Endothelial cell of umbilical vein (primary cell): ENCODE results near the gene SPPL3. TPM values are rescaled to one million over a fixed set of nuclear protein-coding genes. Genes with fewer than 3 reads are reported as not detected.

Source experiments
- BruUV-seq: library from RNA; stranded (reverse); fragments of 400-500 nt; replicated peaks from 2 replicates; lab custom pipeline; 2021; lab: Mats Ljungman, UMichigan
- CTCF ChIA-PET: fragments of 300-600, 350-600 bp; sonication (Branson Sonifier 250); formaldehyde crosslinking; loops from one replicate; lab custom pipeline; 2021; ENCODE audit warnings: antibody characterized with exemption, inconsistent platforms; lab: Charles Lee
- POLR2A ChIA-PET: fragments of 300-600, 350-600 bp; sonication (Branson Sonifier 250); formaldehyde crosslinking; loops from one replicate; lab custom pipeline; 2021; ENCODE audit warnings: antibody characterized with exemption, inconsistent platforms; lab: Charles Lee
- DNase-seq: peaks from one replicate; pipeline ENCODE4 v3.0.0-alpha.2; 2011; ENCODE audit warnings: low read depth, low spot score
- FAIRE-seq: peaks from 2 replicates; lab custom pipeline; 2011; peaks lifted over from hg19 to GRCh38; lab: Jason Lieb, UNC
- H2AFZ ChIP-seq: 2 replicates; pipeline ENCODE4 v1.6.0; 2012; ENCODE audit warnings: low read depth, low read length, control low read depth, inconsistent platforms
- H3K27ac ChIP-seq: 2 replicates; pipeline ENCODE4 v1.5.1; 2011; ENCODE audit warnings: low read depth, mild to moderate bottlenecking, control low read depth, low read length, moderate library complexity; ENCODE audit not compliant: insufficient read depth
- H3K27me3 ChIP-seq, 2 experiments: 2 replicates each; pipeline versions ENCODE4 v1.6.0 to v1.6.1; 2011; ENCODE audit warnings: low read length in 2 of 2, mixed read lengths in 1 of 2; ENCODE audit not compliant: control insufficient read depth in 2 of 2, insufficient read depth in 2 of 2
- H3K36me3 ChIP-seq, 2 experiments: 2 replicates in 1 of 2; 3 replicates in 1 of 2; pipeline ENCODE4 v1.5.1; 2011; ENCODE audit warnings: low read length in 2 of 2, mild to moderate bottlenecking in 1 of 2, moderate library complexity in 1 of 2; ENCODE audit not compliant: control insufficient read depth in 2 of 2, insufficient read depth in 2 of 2; ENCODE audit errors: extremely low read depth in 1 of 2
- H3K4me1 ChIP-seq: 3 replicates; pipeline ENCODE4 v1.5.1; 2011; ENCODE audit warnings: mild to moderate bottlenecking, low read length; ENCODE audit not compliant: control insufficient read depth, insufficient read depth; ENCODE audit errors: extremely low read depth
- H3K4me2 ChIP-seq: 2 replicates; pipeline ENCODE4 v1.6.1; 2011; ENCODE audit warnings: low read length, control low read depth, mixed read lengths; ENCODE audit not compliant: insufficient read depth
- H3K4me3 ChIP-seq, 3 experiments: fragments of 200-600 bp in 1 of 3; sonication (generic), shearing (Covaris generic) in 1 of 3; replicated peaks in 1 of 3; 2 replicates each; pipeline ENCODE4 v1.5.1; 2011 to 2016; ENCODE audit warnings: control low read depth in 3 of 3, low read length in 3 of 3, mild to moderate bottlenecking in 2 of 3, inconsistent platforms in 1 of 3, low read depth in 1 of 3, moderate library complexity in 1 of 3; ENCODE audit not compliant: insufficient read depth in 1 of 3
- H3K79me2 ChIP-seq: 2 replicates; pipeline ENCODE4 v1.6.0; 2012; ENCODE audit warnings: low read length, inconsistent platforms; ENCODE audit not compliant: control insufficient read depth, insufficient read depth
- H3K9ac ChIP-seq: replicated peaks from 2 replicates; pipeline ENCODE3; 2011; ENCODE audit warnings: low read length, control low read depth; ENCODE audit not compliant: insufficient read depth; ENCODE audit errors: extremely low read depth
- H3K9me1 ChIP-seq: replicated peaks from 3 replicates; pipeline ENCODE4 v1.6.0; 2011; ENCODE audit warnings: mild to moderate bottlenecking, low read length; ENCODE audit not compliant: control insufficient read depth, insufficient read depth; ENCODE audit errors: extremely low read depth
- H3K9me3 ChIP-seq: replicated peaks from 2 replicates; pipeline ENCODE4 v1.5.1; 2012; ENCODE audit warnings: low read length, inconsistent platforms; ENCODE audit not compliant: control insufficient read depth, insufficient read depth
- H4K20me1 ChIP-seq: replicated peaks from 2 replicates; pipeline ENCODE3; 2011; ENCODE audit warnings: mild to moderate bottlenecking, low read length; ENCODE audit not compliant: control insufficient read depth, insufficient read depth; ENCODE audit errors: extremely low read depth
- CTCF ChIP-seq, 2 donors: IDR thresholded peaks; 1 replicate in 1 of 2; 2 replicates in 1 of 2; pipeline ENCODE4 v1.5.1; 2011; ENCODE audit warnings: low read length in 2 of 2, mild to moderate bottlenecking in 2 of 2, moderate library complexity in 2 of 2, control low read depth in 1 of 2, inconsistent platforms in 1 of 2, low read depth in 1 of 2; ENCODE audit not compliant: insufficient read depth in 1 of 2; ENCODE audit errors: extremely low read depth in 1 of 2
- EZH2 ChIP-seq: IDR thresholded peaks from 2 replicates; pipeline ENCODE4 v1.6.1; 2012; ENCODE audit warnings: borderline replicate concordance, low read depth, mild to moderate bottlenecking, moderate library complexity, low read length, inconsistent platforms; ENCODE audit not compliant: severe bottlenecking
- FOS ChIP-seq: IDR thresholded peaks from 2 replicates; pipeline ENCODE4 v1.6.1; 2011; ENCODE audit warnings: mild to moderate bottlenecking, low read length, moderate library complexity, borderline replicate concordance; ENCODE audit not compliant: insufficient read depth
- GATA2 ChIP-seq: IDR thresholded peaks from 2 replicates; pipeline ENCODE4 v1.7.0; 2011; ENCODE audit warnings: low read depth, mild to moderate bottlenecking, moderate library complexity, mixed read lengths, low read length; ENCODE audit not compliant: insufficient read length, insufficient read depth
- JUN ChIP-seq: IDR thresholded peaks from 2 replicates; pipeline ENCODE4 v1.6.1; 2011; ENCODE audit warnings: borderline replicate concordance, low read depth; ENCODE audit not compliant: insufficient read length, insufficient read depth
- MYC ChIP-seq: IDR thresholded peaks from one replicate; pipeline ENCODE4 v1.6.1; 2011; ENCODE audit warnings: mild to moderate bottlenecking, low read depth, low read length
- POLR2A ChIP-seq: IDR thresholded peaks from 2 replicates; pipeline ENCODE4 v1.6.1; 2012; ENCODE audit warnings: low read depth, mild to moderate bottlenecking, control low read depth, low read length
- POLR2AphosphoS5 ChIP-seq: IDR thresholded peaks from 2 replicates; pipeline ENCODE4 v1.6.1; 2012; ENCODE audit warnings: low read depth, mild to moderate bottlenecking, control low read depth, low read length, moderate library complexity; ENCODE audit not compliant: insufficient read depth
- dilution Hi-C: fragments of 300-500 bp; cut with MboI; formaldehyde crosslinking; loops from one replicate; pipeline ENCODE4 v1.15.0; 2019; ENCODE audit warnings: low sequenced_read_pairs; ENCODE audit not compliant: extremely low pct_ligation_motif_present
- intact Hi-C: fragments of 100-400 bp; cut with micrococcal nuclease; formaldehyde crosslinking; loops from one replicate; pipeline ENCODE4 v1.10.0; 2022
- polyA plus RNA-seq, 4 experiments: library from polyadenylated mRNA; depleted of rRNA in 3 of 4; stranded (reverse) in 3 of 4; unstranded in 1 of 4; fragments of >200 nt; gene quantifications; 2 replicates each; pipeline versions ENCODE4 v1.2.1 to v1.2.3, GENCODE V29; 2011 to 2012; ENCODE audit warnings: missing spikeins in 1 of 4
- total RNA-seq: library from RNA; stranded (reverse); gene quantifications from 2 replicates; pipeline ENCODE4 v1.2.3, GENCODE V29; 2021
- TF ChIP-seq, protein P1 (sequence below): IDR thresholded peaks from 2 replicates; pipeline ENCODE4 v1.6.1; 2011; ENCODE audit not compliant: insufficient read depth, insufficient read length

SPPL3 gene
- total and polyA plus RNA-seq, 2 donors (not counting 3 experiments of a cell fraction or from before 2014, with no cell fraction given), result 30.6 to 53.0 TPM

GRCh38 chr12:120804428-120804827 lies 99.7 kb downstream of the SPPL3 start:
- FAIRE-seq (no peak), DNase-seq (no peak)
- no peak for TF ChIP-seq GATA2
- TF ChIP-seq POLR2AphosphoS5, result no peak
- no peak for TF ChIP-seq MYC
- TF ChIP-seq, protein P1, sequence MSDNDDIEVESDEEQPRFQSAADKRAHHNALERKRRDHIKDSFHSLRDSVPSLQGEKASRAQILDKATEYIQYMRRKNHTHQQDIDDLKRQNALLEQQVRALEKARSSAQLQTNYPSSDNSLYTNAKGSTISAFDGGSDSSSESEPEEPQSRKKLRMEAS, result no peak
- no peak for TF ChIP-seq POLR2A
- no peak for TF ChIP-seq FOS
- peaks cover 2% of the 10 kb centered on the region for H3K79me2 ChIP-seq
- no peaks in the 10 kb centered on the region for H3K9me1 ChIP-seq
- H3K27me3 ChIP-seq, result no peaks in the 10 kb centered on the region
- H3K9ac ChIP-seq, result no peak overlapping the region
- dilution Hi-C loops, result no loop called here
- BruUV-seq, result no TSS peak
- ChIA-PET POLR2A (no interaction called here), CTCF (interaction anchor here (1.4 kb wide), 1 partner anchor 10 kb away, joined by 3 read pairs; no protein-coding TSS in a partner anchor)
- H3K9me3 ChIP-seq, result no peaks in the 10 kb centered on the region
- intact Hi-C loops, result no loop called here
- H3K4me1 ChIP-seq, result peaks cover 16% of the 10 kb centered on the region
- no peaks in the 10 kb centered on the region for H3K36me3 ChIP-seq
- H2AFZ ChIP-seq, result no peak overlapping the region
- H4K20me1 ChIP-seq, result no peaks in the 10 kb centered on the region
- H3K4me2 ChIP-seq, result no peak overlapping the region
- no peak overlapping the region for H3K4me3 ChIP-seq
- H3K27ac ChIP-seq, result no peak overlapping the region

DNA sequence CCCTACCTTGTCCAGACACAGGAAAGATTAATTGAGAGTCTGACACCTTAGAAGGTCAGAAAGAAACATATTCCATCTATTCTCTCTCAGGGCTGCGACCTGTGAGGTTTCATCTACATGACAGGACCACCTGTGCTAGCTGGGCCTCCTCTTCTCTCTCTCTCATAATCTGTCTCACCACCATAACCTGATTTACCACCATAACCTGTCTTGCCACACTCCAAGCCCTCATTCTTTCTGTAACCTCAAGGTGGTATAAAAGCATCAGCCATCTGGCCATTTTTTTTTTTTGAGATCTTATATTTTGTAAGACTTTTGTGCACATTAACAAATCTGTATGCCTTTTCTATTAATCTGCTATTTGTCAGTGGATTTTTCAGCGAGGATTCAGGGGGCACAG lies 103.0 kb downstream of the SPPL3 start:
- no peaks in the 10 kb centered on the region for H3K9me1 ChIP-seq
- TF ChIP-seq CTCF (IDR thresholded peaks at IDR 0.05; ENCODE audit: extremely low read depth in 1 of 2, insufficient read depth in 1 of 2, low read depth in 1 of 2, low read length in 2 of 2) (no peak), POLR2A (no peak), POLR2AphosphoS5 (no peak), GATA2 (no peak), JUN (no peak), FOS (no peak), EZH2 (no peak), MYC (no peak)
- TF ChIP-seq, protein P1, result no peak
- ChIA-PET POLR2A (no interaction called here), CTCF (interaction anchor here (0.7 to 1.3 kb wide), 2 partner anchors 17 to 177 kb away, joined by 3 to 4 read pairs; partner anchors contain the start of gene HNF1A)
- H3K9ac ChIP-seq, result no peak overlapping the region
- H3K4me3 ChIP-seq, result no peak overlapping the region
- dilution Hi-C loops (no loop called here), intact Hi-C loops (no loop called here)
- no peak overlapping the region for H3K27ac ChIP-seq
- no TSS peak for BruUV-seq
- no peaks in the 10 kb centered on the region for H3K36me3 ChIP-seq
- H3K27me3 ChIP-seq, result no peaks in the 10 kb centered on the region
- DNase-seq (no peak), FAIRE-seq (no peak)
- H2AFZ ChIP-seq, result no peak overlapping the region
- H3K4me2 ChIP-seq, result no peak overlapping the region
- no peaks in the 10 kb centered on the region for H3K9me3 ChIP-seq
- H3K4me1 ChIP-seq, result peaks cover 16% of the 10 kb centered on the region
- H4K20me1 ChIP-seq, result no peaks in the 10 kb centered on the region
- peaks cover 2% of the 10 kb centered on the region for H3K79me2 ChIP-seq
